ENCODE results near the gene SUPT3H.

Gene SUPT3H

GRCh38 chr6:45222380-45222779, 155.4 kb downstream of the SUPT3H start:
- H3K27me3 ChIP-seq (ENCODE audit: control insufficient read depth, insufficient read depth, low read length, poor library complexity, severe bottlenecking): no peaks in the 10 kb centered on the region
- no peak overlapping the region for H3K27ac ChIP-seq (ENCODE audit: insufficient read depth, low read depth, low read length, poor library complexity, severe bottlenecking)
- no peaks in the 10 kb centered on the region for H3K9me3 ChIP-seq (ENCODE audit: control insufficient read depth, low read length)
- WGBS, 2 experiments: 80 to 100% methylated on average over 1 of the region's 1 CpG
- no peaks in the 10 kb centered on the region for H3K36me3 ChIP-seq (ENCODE audit: control insufficient read depth, insufficient read depth, low read length)
- no peaks in the 10 kb centered on the region for H3K4me1 ChIP-seq (ENCODE audit: control insufficient read depth, insufficient read depth, low read length)
- H3K4me3 ChIP-seq (ENCODE audit: insufficient read depth, low read depth, low read length): no peak overlapping the region

- no peaks in the 10 kb centered on the region for H3K36me3 ChIP-seq (ENCODE audit: control insufficient read depth, insufficient read depth, low read length)
- H3K4me3 ChIP-seq (ENCODE audit: insufficient read depth, low read depth, low read length): no peak overlapping the region
- no peaks in the 10 kb centered on the region for H3K27me3 ChIP-seq (ENCODE audit: control insufficient read depth, insufficient read depth, low read length, poor library complexity, severe bottlenecking)
- H3K9me3 ChIP-seq (ENCODE audit: control insufficient read depth, low read length): no peaks in the 10 kb centered on the region
- no CpG with 5 or more reads among the region's 1 CpG for WGBS, 2 experiments
- no peak overlapping the region for H3K27ac ChIP-seq (ENCODE audit: insufficient read depth, low read depth, low read length, poor library complexity, severe bottlenecking)
- H3K4me1 ChIP-seq (ENCODE audit: control insufficient read depth, insufficient read depth, low read length): peaks cover 4% of the 10 kb centered on the region
Observed at GRCh38 chr6:45215759-45216158, 162.0 kb downstream of the SUPT3H start.

DNA sequence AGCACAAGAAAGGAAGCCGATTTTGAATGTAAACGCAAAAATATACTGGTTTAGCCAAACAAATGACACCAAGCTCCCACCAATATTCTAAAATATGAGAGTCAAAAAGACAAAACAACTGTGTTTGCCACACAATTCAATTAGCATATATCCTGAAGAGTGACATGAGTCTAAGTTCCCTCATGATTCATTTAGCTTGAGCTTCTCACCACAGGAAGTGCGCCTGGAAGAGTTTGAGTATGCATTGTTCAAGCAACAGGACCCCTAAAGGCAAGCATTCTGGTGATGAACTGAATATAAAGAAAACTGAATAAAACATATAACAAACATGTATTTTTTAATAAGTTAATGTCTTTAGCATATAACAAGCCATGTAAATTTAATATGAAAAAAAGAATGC, 164.8 kb downstream of the SUPT3H start:
- Histone ChIP-seq H3K4me1 (ENCODE audit: control insufficient read depth, insufficient read depth, low read length) (peaks cover 4% of the 10 kb centered on the region), H3K9me3 (ENCODE audit: control insufficient read depth, low read length) (no peaks in the 10 kb centered on the region), H3K27me3 (ENCODE audit: control insufficient read depth, insufficient read depth, low read length, poor library complexity, severe bottlenecking) (no peaks in the 10 kb centered on the region), H3K27ac (ENCODE audit: insufficient read depth, low read depth, low read length, poor library complexity, severe bottlenecking) (no peak overlapping the region), H3K4me3 (ENCODE audit: insufficient read depth, low read depth, low read length) (no peak overlapping the region), H3K36me3 (ENCODE audit: control insufficient read depth, insufficient read depth, low read length) (no peaks in the 10 kb centered on the region)
- WGBS, 2 experiments: 58 to 63% methylated on average over 3 of the region's 3 CpGs

GRCh38 chr6:45209762-45210161, 168.0 kb downstream of the SUPT3H start:
- WGBS, 2 experiments: 89 to 93% methylated on average over 2 of the region's 2 CpGs
- Histone ChIP-seq H3K9me3 (ENCODE audit: control insufficient read depth, low read length) (no peaks in the 10 kb centered on the region), H3K27me3 (ENCODE audit: control insufficient read depth, insufficient read depth, low read length, poor library complexity, severe bottlenecking) (no peaks in the 10 kb centered on the region), H3K27ac (ENCODE audit: insufficient read depth, low read depth, low read length, poor library complexity, severe bottlenecking) (no peak overlapping the region), H3K4me1 (ENCODE audit: control insufficient read depth, insufficient read depth, low read length) (peaks cover 4% of the 10 kb centered on the region), H3K4me3 (ENCODE audit: insufficient read depth, low read depth, low read length) (no peak overlapping the region), H3K36me3 (ENCODE audit: control insufficient read depth, insufficient read depth, low read length) (no peaks in the 10 kb centered on the region)

DNA sequence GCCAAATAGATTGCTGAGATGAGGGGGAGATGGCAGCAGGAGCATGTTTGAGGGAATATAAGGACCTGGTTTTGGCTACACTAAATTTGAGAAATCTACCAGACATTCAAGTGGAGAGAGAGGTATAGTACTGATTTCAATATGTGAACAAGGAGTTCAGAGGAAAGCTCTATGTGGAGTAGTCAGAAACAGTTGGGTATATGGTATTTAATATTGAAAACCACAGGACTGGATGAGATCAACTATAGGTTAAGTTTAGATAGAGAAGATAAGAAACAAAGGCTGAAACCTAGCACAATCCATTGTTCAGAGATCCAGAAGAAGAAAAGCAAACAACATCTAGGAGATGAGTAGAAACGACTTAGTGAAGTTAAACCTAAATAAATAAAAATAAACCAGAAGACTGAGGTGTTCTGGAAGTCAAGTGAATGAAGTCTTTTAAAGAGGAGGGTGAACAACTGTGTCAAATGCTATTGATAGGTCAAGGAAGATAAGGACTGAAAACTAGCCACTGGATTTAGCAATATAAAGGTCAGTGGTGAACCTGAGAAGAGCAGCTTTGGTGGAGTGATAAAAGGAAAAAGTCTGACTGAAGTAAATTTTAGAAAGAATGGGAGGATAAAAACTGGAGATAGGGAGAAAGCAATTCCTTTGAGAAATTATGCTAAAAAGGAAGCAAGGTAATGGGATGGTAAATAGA, 170.8 kb downstream of the SUPT3H start:
- Histone ChIP-seq H3K4me3 (ENCODE audit: insufficient read depth, low read depth, low read length) (no peak overlapping the region), H3K27ac (ENCODE audit: insufficient read depth, low read depth, low read length, poor library complexity, severe bottlenecking) (no peak overlapping the region), H3K9me3 (ENCODE audit: control insufficient read depth, low read length) (no peaks in the 10 kb centered on the region), H3K36me3 (ENCODE audit: control insufficient read depth, insufficient read depth, low read length) (no peaks in the 10 kb centered on the region), H3K27me3 (ENCODE audit: control insufficient read depth, insufficient read depth, low read length, poor library complexity, severe bottlenecking) (no peaks in the 10 kb centered on the region), H3K4me1 (ENCODE audit: control insufficient read depth, insufficient read depth, low read length) (no peaks in the 10 kb centered on the region)
- 82% methylated on average over 1 of the region's 1 CpG; no CpG with 5 or more reads in 1 of the 2 experiments for WGBS, 2 experiments

- Histone ChIP-seq H3K27ac (ENCODE audit: insufficient read depth, low read depth, low read length, poor library complexity, severe bottlenecking) (no peak overlapping the region), H3K36me3 (ENCODE audit: control insufficient read depth, insufficient read depth, low read length) (no peaks in the 10 kb centered on the region), H3K27me3 (ENCODE audit: control insufficient read depth, insufficient read depth, low read length, poor library complexity, severe bottlenecking) (no peaks in the 10 kb centered on the region), H3K4me1 (ENCODE audit: control insufficient read depth, insufficient read depth, low read length) (no peaks in the 10 kb centered on the region), H3K4me3 (ENCODE audit: insufficient read depth, low read depth, low read length) (no peak overlapping the region), H3K9me3 (ENCODE audit: control insufficient read depth, low read length) (no peaks in the 10 kb centered on the region)
- 89 to 96% methylated on average over 1 of the region's 2 CpGs for WGBS, 2 experiments
Observed at GRCh38 chr6:45201484-45201883, 176.2 kb downstream of the SUPT3H start.

DNA sequence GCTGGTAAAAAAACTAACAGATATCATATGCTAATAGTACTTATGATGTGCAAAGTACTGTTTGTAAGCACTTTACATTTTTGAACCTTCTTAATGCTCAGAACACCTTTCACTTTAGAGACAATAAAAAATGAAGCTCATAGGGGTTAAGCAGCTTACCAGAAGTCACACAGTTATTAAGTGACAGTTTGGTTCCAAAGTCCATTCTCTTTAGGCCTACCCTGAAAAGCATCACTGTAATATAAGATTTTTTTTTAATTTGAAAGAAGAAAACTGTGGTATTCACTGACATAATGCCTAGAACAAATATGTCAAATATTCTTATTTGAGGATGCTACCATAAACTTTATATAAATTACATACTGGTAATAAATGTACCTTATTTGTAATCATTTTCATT, 177.2 kb downstream of the SUPT3H start:
- no peaks in the 10 kb centered on the region for H3K36me3 ChIP-seq (ENCODE audit: control insufficient read depth, insufficient read depth, low read length)
- H3K4me3 ChIP-seq (ENCODE audit: insufficient read depth, low read depth, low read length): no peak overlapping the region
- H3K27me3 ChIP-seq (ENCODE audit: control insufficient read depth, insufficient read depth, low read length, poor library complexity, severe bottlenecking): no peaks in the 10 kb centered on the region
- no peak overlapping the region for H3K27ac ChIP-seq (ENCODE audit: insufficient read depth, low read depth, low read length, poor library complexity, severe bottlenecking)
- H3K9me3 ChIP-seq (ENCODE audit: control insufficient read depth, low read length): no peaks in the 10 kb centered on the region
- no peaks in the 10 kb centered on the region for H3K4me1 ChIP-seq (ENCODE audit: control insufficient read depth, insufficient read depth, low read length)

- no peaks in the 10 kb centered on the region for H3K36me3 ChIP-seq (ENCODE audit: control insufficient read depth, insufficient read depth, low read length)
- H3K9me3 ChIP-seq (ENCODE audit: control insufficient read depth, low read length): no peaks in the 10 kb centered on the region
- H3K4me1 ChIP-seq (ENCODE audit: control insufficient read depth, insufficient read depth, low read length): no peaks in the 10 kb centered on the region
- H3K27ac ChIP-seq (ENCODE audit: insufficient read depth, low read depth, low read length, poor library complexity, severe bottlenecking): no peak overlapping the region
- H3K4me3 ChIP-seq (ENCODE audit: insufficient read depth, low read depth, low read length): no peak overlapping the region
- H3K27me3 ChIP-seq (ENCODE audit: control insufficient read depth, insufficient read depth, low read length, poor library complexity, severe bottlenecking): no peaks in the 10 kb centered on the region
Observed at GRCh38 chr6:45199554-45199953, 178.2 kb downstream of the SUPT3H start.

DNA sequence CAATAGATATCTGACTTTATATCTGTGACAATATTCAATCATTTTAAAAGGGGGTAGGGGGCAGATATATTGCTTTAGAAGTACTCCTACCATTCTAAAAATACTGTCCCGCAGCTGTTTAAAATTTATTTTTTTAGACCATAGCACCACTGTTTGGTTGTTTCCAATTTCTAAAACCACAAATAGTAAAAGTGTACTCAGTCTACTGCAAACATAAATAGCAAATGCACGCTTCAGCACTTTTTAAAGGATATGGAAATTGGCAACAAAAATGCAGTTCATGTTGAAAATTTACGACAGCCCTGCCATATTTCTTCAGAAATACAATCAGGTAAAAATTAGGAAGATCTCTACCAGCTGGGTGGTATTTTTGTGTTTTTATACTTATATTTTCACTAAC, 181.6 kb downstream of the SUPT3H start:
- no peak overlapping the region for H3K27ac ChIP-seq (ENCODE audit: insufficient read depth, low read depth, low read length, poor library complexity, severe bottlenecking)
- no peaks in the 10 kb centered on the region for H3K9me3 ChIP-seq (ENCODE audit: control insufficient read depth, low read length)
- H3K4me3 ChIP-seq (ENCODE audit: insufficient read depth, low read depth, low read length): no peak overlapping the region
- no peaks in the 10 kb centered on the region for H3K27me3 ChIP-seq (ENCODE audit: control insufficient read depth, insufficient read depth, low read length, poor library complexity, severe bottlenecking)
- H3K4me1 ChIP-seq (ENCODE audit: control insufficient read depth, insufficient read depth, low read length): no peaks in the 10 kb centered on the region
- H3K36me3 ChIP-seq (ENCODE audit: control insufficient read depth, insufficient read depth, low read length): no peaks in the 10 kb centered on the region
- whole genome bisulfite sequencing, 2 experiments: 92 to 95% methylated on average over 3 of the region's 3 CpGs

- H3K36me3 ChIP-seq (ENCODE audit: control insufficient read depth, insufficient read depth, low read length): no peaks in the 10 kb centered on the region
Observed at GRCh38 chr6:45195137-45195536, 182.6 kb downstream of the SUPT3H start.

GRCh38 chr6:45192556-45192955, 185.2 kb downstream of the SUPT3H start:
- no peak overlapping the region for H3K4me3 ChIP-seq (ENCODE audit: insufficient read depth, low read depth, low read length)
- H3K36me3 ChIP-seq (ENCODE audit: control insufficient read depth, insufficient read depth, low read length): no peaks in the 10 kb centered on the region
- H3K27me3 ChIP-seq (ENCODE audit: control insufficient read depth, insufficient read depth, low read length, poor library complexity, severe bottlenecking): no peaks in the 10 kb centered on the region
- H3K27ac ChIP-seq (ENCODE audit: insufficient read depth, low read depth, low read length, poor library complexity, severe bottlenecking): no peak overlapping the region
- 92 to 95% methylated on average over 2 of the region's 2 CpGs for WGBS, 2 experiments
- H3K4me1 ChIP-seq (ENCODE audit: control insufficient read depth, insufficient read depth, low read length): no peaks in the 10 kb centered on the region
- no peaks in the 10 kb centered on the region for H3K9me3 ChIP-seq (ENCODE audit: control insufficient read depth, low read length)

More at GRCh38 chr6:45195137-45195536, 182.6 kb downstream of the SUPT3H start:
- Histone ChIP-seq H3K27me3 (ENCODE audit: control insufficient read depth, insufficient read depth, low read length, poor library complexity, severe bottlenecking) (no peaks in the 10 kb centered on the region), H3K4me1 (ENCODE audit: control insufficient read depth, insufficient read depth, low read length) (no peaks in the 10 kb centered on the region), H3K9me3 (ENCODE audit: control insufficient read depth, low read length) (no peaks in the 10 kb centered on the region), H3K27ac (ENCODE audit: insufficient read depth, low read depth, low read length, poor library complexity, severe bottlenecking) (no peak overlapping the region), H3K4me3 (ENCODE audit: insufficient read depth, low read depth, low read length) (no peak overlapping the region)
- WGBS, 2 experiments: 100% methylated on average over 1 of the region's 1 CpG
